GM18502 (cell line): ENCODE results near the gene ADGRL3.

Experiments
- ATAC-seq: cut with Tn5 transposase; IDR thresholded peaks from one replicate; pipeline ENCODE4 v1.9.1; 2021; ENCODE audit warnings: mild to moderate bottlenecking; ENCODE audit not compliant: unreplicated experiment, poor library complexity

Gene ADGRL3

DNA sequence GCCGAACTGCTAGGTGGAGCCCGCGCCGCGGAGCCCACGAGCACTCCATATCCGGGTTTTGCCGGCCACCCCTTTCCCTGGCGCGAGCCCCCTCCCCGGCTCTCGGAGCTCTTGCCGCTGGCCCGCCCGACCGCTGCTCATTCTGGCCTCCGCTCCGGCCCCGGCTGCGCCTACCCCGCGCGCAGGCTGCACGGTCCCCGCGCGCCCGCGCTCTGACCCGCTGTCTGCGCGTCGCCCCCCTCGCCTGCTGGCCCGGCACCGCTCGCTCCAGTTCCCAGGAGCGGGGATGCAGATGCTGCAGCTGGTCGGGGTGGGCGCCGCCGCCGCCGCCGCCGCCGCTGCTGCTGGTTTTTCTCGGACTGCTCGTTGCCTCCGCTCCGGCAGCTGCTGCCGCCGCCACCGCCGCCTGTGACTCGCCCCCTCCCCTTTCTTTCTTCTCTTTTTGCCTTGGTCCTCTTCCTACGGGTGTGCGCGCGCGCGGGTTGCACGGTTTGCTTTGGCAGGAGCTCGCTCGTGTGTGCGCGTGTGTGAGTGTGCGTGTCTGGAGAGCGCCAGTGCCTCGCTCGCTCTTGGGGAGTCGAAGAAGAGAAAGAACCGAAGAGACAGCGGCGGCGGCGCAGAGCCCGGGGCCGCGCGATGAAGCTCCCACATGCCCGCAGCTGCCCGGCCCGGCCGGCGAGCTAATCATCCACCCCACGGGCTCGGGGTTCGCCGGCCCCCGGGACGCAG is at the start of gene ADGRL3:
Gene ADGRL3, plus strand, starts transcription at position 140 of the 729 bp plus-strand sequence.
- ATAC-seq: no peak

- no peak for ATAC-seq
These were observed 47.7 kb upstream of the ADGRL3 start for GRCh38 chr4:61152433-61152832.

DNA sequence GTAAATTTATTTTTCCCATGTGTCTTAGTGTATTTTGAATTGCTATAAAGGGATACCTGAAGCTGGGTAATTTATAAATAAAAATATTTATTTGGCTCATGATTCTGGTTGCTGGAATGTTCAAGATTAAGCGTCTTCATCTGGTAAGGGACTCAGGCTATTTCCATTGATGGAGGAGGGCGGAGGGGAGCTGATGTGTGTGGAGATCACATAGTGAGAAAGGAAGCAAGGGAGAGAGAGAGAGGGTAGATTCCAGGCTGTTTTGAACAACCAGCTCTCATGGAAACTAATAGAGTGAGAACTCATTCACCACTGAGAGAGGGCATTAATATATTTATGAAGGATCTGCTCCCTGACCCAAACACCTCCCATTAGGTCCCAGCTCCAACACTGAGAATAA is 39.6 kb upstream of the ADGRL3 start:
- no peak for ATAC-seq

DNA sequence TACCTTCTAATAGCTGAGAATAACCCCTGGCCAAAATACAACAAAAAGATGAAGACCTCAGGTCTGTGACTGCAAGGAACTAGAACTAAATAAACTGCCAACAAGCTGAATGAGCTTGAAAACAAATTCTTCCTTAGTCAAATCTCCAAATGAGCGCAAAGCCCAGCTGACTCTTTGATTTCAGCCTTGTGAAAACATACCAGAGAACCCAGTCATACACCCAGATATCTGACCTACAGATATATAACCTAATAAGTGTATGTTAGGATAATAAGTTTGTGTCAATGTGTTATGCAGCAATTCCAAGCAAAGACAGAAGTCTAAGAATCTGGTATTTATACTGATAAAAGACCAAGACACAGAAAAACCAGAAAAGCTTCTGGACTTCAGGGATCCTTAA is 38.0 kb upstream of the ADGRL3 start:
- no peak for ATAC-seq

- no peak for ATAC-seq
These were observed 26.3 kb upstream of the ADGRL3 start for GRCh38 chr4:61173799-61174198.

GRCh38 chr4:61175495-61175894 is 24.6 kb upstream of the ADGRL3 start:
- ATAC-seq: no peak

DNA sequence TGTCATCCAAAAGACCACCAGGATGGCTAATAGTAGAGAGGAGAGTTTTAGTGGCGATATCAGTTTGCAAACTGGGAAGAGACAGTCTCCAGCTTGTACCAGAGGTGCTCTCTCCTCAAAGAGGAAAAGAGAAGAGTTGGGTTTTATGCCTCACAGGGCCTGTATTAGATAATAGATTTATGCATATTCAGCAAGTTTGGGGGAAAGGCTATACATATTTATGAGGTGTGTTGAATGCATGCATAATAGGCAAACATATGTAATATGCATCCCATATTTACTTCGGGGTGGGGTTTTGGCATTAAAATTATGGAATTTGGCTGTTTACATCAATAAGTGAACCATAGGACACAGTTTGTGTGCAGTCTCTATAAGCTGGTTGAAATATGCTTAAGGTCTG is 22.8 kb upstream of the ADGRL3 start:
- no peak for ATAC-seq

GRCh38 chr4:61180405-61180804 is 19.7 kb upstream of the ADGRL3 start:
- ATAC-seq: no peak

- ATAC-seq: no peak
These were observed 17.2 kb upstream of the ADGRL3 start for GRCh38 chr4:61182915-61183314.

- no peak for ATAC-seq
These were observed 14.8 kb upstream of the ADGRL3 start for GRCh38 chr4:61185288-61185687.

GRCh38 chr4:61192392-61192791 is 7.7 kb upstream of the ADGRL3 start:
- ATAC-seq: no peak

DNA sequence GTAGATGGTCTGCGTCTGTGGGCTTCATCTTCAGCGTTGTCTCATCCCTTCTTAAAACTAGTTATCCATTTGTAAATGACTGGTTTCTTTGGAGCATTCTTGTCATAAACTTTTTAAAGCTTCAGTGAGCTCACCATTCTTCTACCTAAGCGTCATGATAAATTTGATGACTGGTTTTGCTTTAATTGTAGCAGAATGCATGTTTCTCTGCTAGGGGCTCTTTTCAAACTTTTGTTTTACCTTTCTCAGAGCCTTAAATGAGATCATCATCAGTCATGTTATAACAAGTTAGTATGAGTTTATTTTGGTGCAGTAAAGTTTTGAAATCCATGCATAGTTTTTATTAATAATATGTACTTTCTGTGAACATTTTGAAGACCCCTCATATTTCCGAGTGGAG is 6.3 kb upstream of the ADGRL3 start:
- no peak for ATAC-seq

DNA sequence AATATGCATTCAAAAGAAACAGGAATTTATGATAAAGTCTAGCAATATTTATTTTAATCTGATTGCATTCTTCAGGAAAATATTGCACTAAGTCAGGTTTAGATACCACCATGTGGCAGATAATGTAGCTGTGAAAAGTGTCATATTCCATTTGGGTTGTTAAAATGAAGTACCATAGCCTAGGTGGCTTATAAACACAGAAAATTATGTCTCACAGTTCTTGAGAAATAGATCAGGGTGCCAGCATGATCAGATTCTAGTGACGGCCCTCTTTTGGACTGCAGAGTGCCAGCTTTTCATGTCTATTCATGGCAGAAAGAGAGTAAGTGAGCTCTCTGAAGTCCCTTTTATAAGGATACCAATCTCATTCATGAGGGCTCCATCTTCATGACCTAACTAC is 5.6 kb upstream of the ADGRL3 start:
- no peak for ATAC-seq

GRCh38 chr4:61195101-61195500 is 5.0 kb upstream of the ADGRL3 start:
- no peak for ATAC-seq

DNA sequence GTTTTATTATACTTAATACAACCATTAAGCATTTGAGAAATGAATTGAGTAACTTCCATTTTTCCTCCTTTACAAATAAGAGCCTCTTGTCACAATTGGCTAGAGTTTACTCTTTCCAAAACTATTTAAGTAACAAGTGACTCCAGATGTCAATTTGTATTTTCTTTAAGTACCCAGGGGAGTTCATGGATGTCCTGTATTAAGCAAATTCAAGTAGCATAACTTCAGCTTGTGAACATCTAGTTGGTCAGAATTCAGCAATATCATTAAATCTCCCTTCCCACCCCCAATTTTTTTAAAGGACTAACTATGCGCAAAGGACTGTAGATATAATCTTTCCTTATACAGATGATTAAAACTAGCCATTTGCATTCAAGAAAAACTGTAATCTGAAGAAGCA is 1.4 kb upstream of the ADGRL3 start:
- no peak for ATAC-seq

GRCh38 chr4:61199873-61200186 is 296 bp upstream of the ADGRL3 start:
- no peak for ATAC-seq

DNA sequence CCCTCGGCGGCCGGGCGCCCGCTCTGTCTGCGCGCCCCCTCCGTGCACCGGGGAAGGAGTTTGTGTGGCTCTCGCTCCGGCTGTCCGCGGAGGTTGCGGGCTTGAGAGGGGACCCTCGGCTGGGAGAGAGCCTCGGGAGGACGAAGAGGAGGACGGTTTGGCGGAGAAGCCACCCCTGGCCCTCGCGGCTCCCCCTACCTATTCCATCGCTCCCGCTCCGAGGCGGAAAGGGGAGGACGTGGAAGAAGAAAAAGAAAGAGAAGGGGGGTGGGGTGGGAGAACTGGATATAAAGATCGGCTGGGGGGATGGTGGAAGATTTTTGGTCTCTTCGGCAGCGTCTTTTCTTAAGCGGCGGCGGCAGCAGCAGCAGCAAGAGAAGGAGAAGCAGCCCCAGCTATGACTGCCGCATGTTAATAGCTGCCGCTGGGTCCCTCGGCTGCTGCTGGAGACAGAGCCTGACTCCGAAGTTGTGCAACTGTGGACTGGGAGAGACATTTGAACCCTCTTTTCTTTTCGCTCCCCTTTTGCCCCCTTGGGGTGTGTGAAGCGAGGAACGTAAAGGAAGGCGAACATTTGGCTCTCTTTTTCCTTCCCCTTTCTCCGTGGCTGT is 895 bp downstream of the ADGRL3 start:
- no peak for ATAC-seq

- no peak for ATAC-seq
These were observed 1.4 kb downstream of the ADGRL3 start for GRCh38 chr4:61201561-61201960.

- ATAC-seq: no peak
These were observed 2.0 kb downstream of the ADGRL3 start for GRCh38 chr4:61201961-61202637.

DNA sequence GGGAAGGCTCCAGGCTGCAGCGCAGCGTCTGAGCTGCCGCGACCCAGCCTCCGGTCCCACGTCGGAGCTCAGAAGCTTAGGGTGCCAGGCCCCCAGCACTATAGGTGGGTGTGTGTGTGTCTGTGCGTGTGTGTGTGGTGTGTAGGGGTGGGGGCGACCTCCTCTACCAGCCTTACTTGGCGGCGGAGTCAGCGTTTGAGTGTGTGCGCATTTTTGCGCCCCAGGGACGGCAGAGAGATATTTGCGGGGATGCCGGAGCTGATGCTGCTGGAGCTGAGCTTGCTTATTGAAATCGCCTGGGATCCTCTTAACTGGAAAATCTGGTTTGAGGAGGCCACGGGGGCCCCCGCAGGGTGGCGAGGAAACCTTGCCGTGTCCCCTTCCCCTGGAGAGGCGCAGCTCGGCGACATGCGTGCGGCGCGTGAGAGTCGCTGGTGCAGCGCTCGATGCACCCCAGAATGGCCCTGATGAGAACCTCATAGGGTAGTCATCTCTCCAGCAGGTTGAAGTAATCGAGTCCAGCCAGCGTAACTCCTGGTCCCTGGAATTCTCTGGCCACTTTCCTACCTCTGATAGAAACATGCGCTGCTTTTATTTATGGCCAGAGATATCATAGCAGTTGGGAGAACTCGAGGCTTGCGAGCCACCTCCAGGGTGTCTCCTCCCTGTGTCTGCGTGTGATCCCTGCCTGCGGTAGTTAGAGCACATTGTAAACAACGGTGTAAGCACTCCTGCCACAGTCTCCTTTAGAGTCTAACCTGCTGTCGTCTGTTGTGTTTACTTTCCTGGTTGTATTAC is 2.7 kb downstream of the ADGRL3 start:
- no peak for ATAC-seq

DNA sequence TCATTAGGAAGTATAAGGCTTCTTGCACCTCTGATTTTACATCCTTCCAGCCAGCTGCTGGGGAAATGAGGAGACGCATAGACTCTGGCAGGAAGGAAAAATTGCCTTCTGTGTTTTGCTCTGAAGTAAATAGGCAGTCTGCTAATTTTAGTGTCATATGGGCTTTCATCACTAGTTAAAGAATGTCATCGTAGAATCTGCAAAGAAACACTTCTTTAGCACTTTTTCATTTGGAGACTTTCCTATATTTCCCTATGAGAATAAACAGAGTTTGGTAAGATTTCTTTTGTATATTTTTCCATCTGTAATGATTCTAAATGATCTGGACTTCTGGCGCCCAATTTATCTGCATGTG is 3.3 kb downstream of the ADGRL3 start:
- ATAC-seq: no peak
